ENCODE measurements around the gene PDZRN3. TPM values are rescaled to one million over a fixed set of nuclear protein-coding genes. Genes with fewer than 3 reads are reported as not detected.

The PDZRN3 gene
- total RNA-seq, 4 donors from 2014 or later = 25.3 to 152 (median 45.4) TPM

GRCh38 chr3:73663495-73663894 lies 38.8 kb upstream of the PDZRN3 start:
- TF ChIP-seq CTCF (IDR thresholded peaks at IDR 0.05; ENCODE audit: low read depth) = no peak

GRCh38 chr3:73661265-73661664 lies 36.5 kb upstream of the PDZRN3 start:
- no peak for TF ChIP-seq CTCF (IDR thresholded peaks at IDR 0.05; ENCODE audit: low read depth)

DNA sequence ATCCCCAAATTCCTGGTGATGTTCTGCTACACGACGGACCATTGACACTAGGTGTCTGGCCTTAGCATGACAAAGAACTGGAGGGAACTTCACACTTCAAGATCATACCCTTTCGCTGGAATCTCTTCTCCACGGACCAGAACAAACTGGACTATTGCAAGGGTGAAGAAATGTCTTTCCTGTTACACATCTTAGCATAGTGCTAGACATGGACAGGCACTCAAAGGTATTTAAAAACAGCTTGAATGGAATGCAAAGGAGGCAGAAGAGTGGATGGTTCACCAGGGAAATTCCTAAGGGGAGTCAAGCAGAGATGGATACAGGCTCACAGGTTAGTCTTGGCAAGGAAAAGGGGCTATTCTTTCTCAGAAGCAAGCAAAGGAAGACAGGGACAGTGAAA lies 33.5 kb upstream of the PDZRN3 start:
- no peak for TF ChIP-seq CTCF (IDR thresholded peaks at IDR 0.05; ENCODE audit: low read depth)

DNA sequence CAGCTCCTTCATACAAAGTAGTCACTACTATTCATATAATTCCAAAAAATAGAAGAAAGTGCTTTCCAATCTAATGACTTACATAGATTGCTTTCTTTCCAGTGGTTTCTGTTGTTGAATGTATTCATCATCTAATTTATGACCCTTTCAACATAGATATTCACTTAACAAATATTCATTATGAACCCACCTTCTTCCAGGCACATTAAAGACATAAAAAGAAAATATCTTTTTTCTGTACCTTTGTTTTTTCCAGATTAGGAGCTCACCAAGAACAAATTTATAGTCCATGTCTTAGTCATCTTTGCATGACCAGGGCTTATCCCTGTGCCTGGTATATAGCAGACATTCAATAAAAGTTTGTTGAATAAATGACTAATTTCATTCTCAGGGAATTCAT lies 32.4 kb upstream of the PDZRN3 start:
- no peak for TF ChIP-seq CTCF (IDR thresholded peaks at IDR 0.05; ENCODE audit: low read depth)

- no peak for TF ChIP-seq CTCF (IDR thresholded peaks at IDR 0.05; ENCODE audit: low read depth)
These were observed 31.6 kb upstream of the PDZRN3 start for GRCh38 chr3:73656241-73656890.

GRCh38 chr3:73655197-73655596 lies 30.5 kb upstream of the PDZRN3 start:
- TF ChIP-seq CTCF (IDR thresholded peaks at IDR 0.05; ENCODE audit: low read depth) = no peak

DNA sequence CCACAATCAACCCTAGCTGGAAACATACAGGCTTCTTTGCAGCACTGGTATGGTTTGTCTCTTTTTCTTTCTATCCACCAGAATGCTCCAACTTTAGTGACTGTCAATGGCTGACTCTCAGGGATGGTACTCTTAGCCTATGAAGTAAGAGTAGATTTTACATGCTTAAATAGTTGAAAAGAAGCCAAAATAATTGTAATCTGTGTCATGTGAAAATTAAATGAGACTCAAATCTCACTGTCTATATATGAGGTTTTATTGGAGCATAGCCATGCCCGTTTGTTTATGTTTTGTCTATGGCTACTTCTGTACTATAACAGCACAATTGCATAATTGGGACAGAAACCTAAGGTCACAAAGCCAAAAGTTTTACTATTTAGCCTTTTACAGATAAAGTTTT lies 29.1 kb upstream of the PDZRN3 start:
- TF ChIP-seq CTCF (IDR thresholded peaks at IDR 0.05; ENCODE audit: low read depth) = no peak
